Osteoblast (primary cell): Measurements from ENCODE around the gene HIRA. TPM values are rescaled to one million over a fixed set of nuclear protein-coding genes. Genes with fewer than 3 reads are reported as not detected.

Experiments used
- DNase-seq: peaks from one replicate; pipeline ENCODE4 v3.0.0; 2011; ENCODE audit warnings: low spot score, mixed read lengths; ENCODE audit not compliant: insufficient read length; ENCODE audit errors: missing footprints
- H2AFZ ChIP-seq: 2 replicates; pipeline ENCODE4 v1.6.0; 2011; ENCODE audit warnings: mild to moderate bottlenecking, low read length
- H3K27ac ChIP-seq: 2 replicates; pipeline ENCODE4 v1.5.1; 2011; ENCODE audit warnings: mild to moderate bottlenecking, low read depth, low read length, moderate library complexity
- H3K27me3 ChIP-seq: 2 replicates; pipeline ENCODE4 v1.6.0; 2012; ENCODE audit warnings: mild to moderate bottlenecking, control low read depth, inconsistent platforms, low read length, moderate library complexity; ENCODE audit not compliant: insufficient read depth
- H3K36me3 ChIP-seq: 2 replicates; pipeline ENCODE4 v1.5.1; 2011; ENCODE audit warnings: mild to moderate bottlenecking, low read length, control low read depth, moderate library complexity; ENCODE audit not compliant: insufficient read depth
- H3K4me1 ChIP-seq: 2 replicates; pipeline ENCODE4 v1.5.1; 2011; ENCODE audit warnings: mild to moderate bottlenecking, low read length, control low read depth, moderate library complexity; ENCODE audit not compliant: insufficient read depth
- H3K4me2 ChIP-seq: 2 replicates; pipeline ENCODE4 v1.6.0; 2011; ENCODE audit warnings: mild to moderate bottlenecking, low read length; ENCODE audit not compliant: insufficient read depth
- H3K4me3 ChIP-seq: fragments of 200-600 bp; sonication (generic); 3 replicates; pipeline ENCODE4 v1.5.1; 2012; ENCODE audit warnings: mild to moderate bottlenecking, low read length, inconsistent platforms; ENCODE audit not compliant: insufficient read depth
- H3K79me2 ChIP-seq: 2 replicates; pipeline ENCODE4 v1.6.0; 2012; ENCODE audit warnings: mild to moderate bottlenecking, low read length, control low read depth, inconsistent platforms; ENCODE audit not compliant: insufficient read depth
- H3K9me3 ChIP-seq: 2 replicates; pipeline ENCODE4 v1.5.1; 2011; ENCODE audit warnings: low read depth, low read length, control low read depth
- H4K20me1 ChIP-seq: 2 replicates; pipeline ENCODE4 v1.6.0; 2012; ENCODE audit warnings: mild to moderate bottlenecking, low read length, control low read depth; ENCODE audit not compliant: insufficient read depth
- CTCF ChIP-seq: IDR thresholded peaks from 2 replicates; pipeline ENCODE4 v1.5.1; 2011; ENCODE audit warnings: mild to moderate bottlenecking, low read depth, low read length, moderate library complexity; ENCODE audit errors: extremely low read depth
- total RNA-seq: library from RNA; depleted of rRNA; stranded (reverse); fragments of >200 nt; gene quantifications from 2 replicates; pipeline ENCODE4 v1.2.3, GENCODE V29; 2012

Gene HIRA
- total RNA-seq, 1 donor, result 22.1 TPM

DNA sequence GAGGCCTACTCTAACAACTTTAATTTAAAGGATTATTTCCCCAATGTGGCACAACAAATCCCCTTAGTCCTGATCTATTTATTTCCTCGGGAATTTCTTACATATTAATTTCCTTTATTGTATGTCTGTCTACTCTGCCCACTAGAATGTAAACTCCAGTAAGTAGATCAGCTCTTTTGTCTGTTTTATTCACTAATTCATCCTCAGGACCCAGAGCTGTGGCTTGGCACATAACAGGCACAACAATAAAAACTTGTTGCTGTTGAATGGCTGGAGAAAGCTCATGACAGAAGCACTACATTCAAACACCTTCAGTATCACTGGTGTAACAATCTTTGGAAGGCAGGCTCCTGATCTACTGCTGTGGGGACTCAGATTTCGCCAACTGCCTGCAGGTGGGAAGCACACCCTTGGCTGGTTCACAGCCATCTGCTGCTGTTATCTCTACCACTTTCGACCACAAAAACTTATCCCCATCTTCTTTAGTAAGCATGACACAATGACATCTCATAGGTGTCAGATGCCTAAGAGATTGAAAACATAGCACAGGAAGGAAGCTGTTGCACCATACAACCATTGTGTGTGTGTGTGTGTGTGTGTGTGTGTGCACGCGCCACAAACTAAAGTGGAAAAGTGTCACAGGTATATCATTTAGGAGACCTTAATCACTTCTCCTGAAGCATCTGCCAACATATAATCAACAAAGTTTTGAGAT, 11.9 kb downstream of the HIRA start:
- no peak overlapping the region for H2AFZ ChIP-seq
- no peaks in the 10 kb centered on the region for H3K27me3 ChIP-seq
- peaks cover 45% of the 10 kb centered on the region for H4K20me1 ChIP-seq
- H3K4me3 ChIP-seq, result no peak overlapping the region
- H3K4me2 ChIP-seq, result no peak overlapping the region
- H3K36me3 ChIP-seq, result no peaks in the 10 kb centered on the region
- H3K9me3 ChIP-seq, result no peaks in the 10 kb centered on the region
- H3K27ac ChIP-seq, result no peak overlapping the region
- no peak for TF ChIP-seq CTCF
- H3K79me2 ChIP-seq, result peaks cover 95% of the 10 kb centered on the region
- H3K4me1 ChIP-seq, result peaks cover 16% of the 10 kb centered on the region
- DNase-seq, result no peak

DNA sequence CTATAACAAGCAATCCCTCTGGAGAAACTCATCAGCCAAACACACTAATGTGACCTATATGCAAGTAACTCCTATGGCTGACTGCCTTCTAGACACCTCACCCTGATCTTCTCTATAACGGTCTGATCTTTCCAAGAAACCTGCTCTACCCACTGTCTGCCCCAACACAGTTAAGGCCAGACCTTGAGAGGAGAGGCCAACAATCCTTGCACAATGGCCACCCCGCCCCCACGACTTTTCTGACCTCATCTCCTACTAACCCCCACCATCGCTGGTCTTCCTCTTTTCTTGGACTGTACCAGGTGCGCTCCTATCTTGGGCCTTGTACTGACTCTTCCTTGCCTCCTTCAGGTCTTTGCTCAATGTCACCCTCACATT, 12.5 kb downstream of the HIRA start:
- Histone ChIP-seq H3K36me3 (no peaks in the 10 kb centered on the region), H4K20me1 (peaks cover 45% of the 10 kb centered on the region), H3K4me3 (no peak overlapping the region), H3K27me3 (no peaks in the 10 kb centered on the region), H3K4me2 (no peak overlapping the region), H3K27ac (no peak overlapping the region), H2AFZ (no peak overlapping the region), H3K9me3 (no peaks in the 10 kb centered on the region), H3K79me2 (peaks cover 95% of the 10 kb centered on the region), H3K4me1 (peaks cover 16% of the 10 kb centered on the region)
- no peak for TF ChIP-seq CTCF
- no peak for DNase-seq

GRCh38 chr22:19412923-19413322, 18.6 kb downstream of the HIRA start:
- peaks cover 42% of the 10 kb centered on the region for H4K20me1 ChIP-seq

GRCh38 chr22:19412478-19412877, 19.1 kb downstream of the HIRA start:
- H2AFZ ChIP-seq, result no peak overlapping the region
- no peak overlapping the region for H3K4me3 ChIP-seq
- H3K36me3 ChIP-seq, result peaks cover 22% of the 10 kb centered on the region
- H3K9me3 ChIP-seq, result no peaks in the 10 kb centered on the region
- peaks cover 79% of the 10 kb centered on the region for H3K79me2 ChIP-seq
- no peak overlapping the region for H3K4me2 ChIP-seq
- no peaks in the 10 kb centered on the region for H3K4me1 ChIP-seq
- no peak overlapping the region for H3K27ac ChIP-seq
- H3K27me3 ChIP-seq, result no peaks in the 10 kb centered on the region
- no peak for DNase-seq
- peaks cover 42% of the 10 kb centered on the region for H4K20me1 ChIP-seq
- no peak for TF ChIP-seq CTCF

More at GRCh38 chr22:19412923-19413322, 18.6 kb downstream of the HIRA start:
- Histone ChIP-seq H3K79me2 (peaks cover 83% of the 10 kb centered on the region), H2AFZ (no peak overlapping the region), H3K4me2 (no peak overlapping the region), H3K9me3 (no peaks in the 10 kb centered on the region), H3K4me3 (no peak overlapping the region), H3K27me3 (no peaks in the 10 kb centered on the region), H3K36me3 (peaks cover 17% of the 10 kb centered on the region), H3K27ac (no peak overlapping the region), H3K4me1 (no peaks in the 10 kb centered on the region)
- TF ChIP-seq CTCF, result no peak
- no peak for DNase-seq
